Lower leg skin (tissue), 4 donors: ENCODE results near the gene ADARB2. TPM values are rescaled to one million over a fixed set of nuclear protein-coding genes. Genes with fewer than 3 reads are reported as not detected.
A peak's percentile ranks its signal among the peaks of the same experiment; 100 is the strongest.

ENCODE experiments used
- DNase-seq, 2 donors: peaks; one replicate each; pipeline ENCODE4 v3.0.0-alpha.2; 2019; ENCODE audit warnings: low spot score in 2 of 2
- H3K4me3 ChIP-seq: fragments of 200-600 bp; sonication (generic); 2 replicates; pipeline ENCODE4 v1.5.1; 2017; ENCODE audit warnings: mild to moderate bottlenecking, low read depth; ENCODE audit not compliant: poor library complexity, severe bottlenecking
- POLR2A ChIP-seq, 2 donors: fragments of 450-650 bp; IDR thresholded peaks; one replicate each; pipeline ENCODE4 v1.6.1; 2016 to 2017; ENCODE audit warnings: antibody characterized with exemption in 2 of 2, mild to moderate bottlenecking in 1 of 2, moderate library complexity in 1 of 2
- WGBS, 2 donors: methylation state at CpG; one replicate each; pipeline ENCODE4 v1.1.5; 2018; 5-methylcytosine and 5-hydroxymethylcytosine counted together
- intact Hi-C: fragments of 100-400 bp; cut with DNase I; formaldehyde crosslinking; loops from one replicate; pipeline ENCODE4 v1.15.0; 2023; ENCODE audit warnings: low total_unique reads
- total RNA-seq, 4 donors: library from RNA; depleted of rRNA; stranded (reverse); fragments of >200 nt; gene quantifications; one replicate each; pipeline ENCODE4 v1.1.0, GENCODE V29; 2016
- TF ChIP-seq, protein P1 (sequence below), 3 donors: fragments of 450-650 bp; IDR thresholded peaks; one replicate each; pipeline ENCODE4 v1.5.1; 2016; ENCODE audit warnings: antibody characterized with exemption in 3 of 3, mild to moderate bottlenecking in 3 of 3, moderate library complexity in 2 of 3

Gene ADARB2
- total RNA-seq, 4 donors from 2014 or later = 0.72 to 3.6 (median 1.8) TPM

DNA sequence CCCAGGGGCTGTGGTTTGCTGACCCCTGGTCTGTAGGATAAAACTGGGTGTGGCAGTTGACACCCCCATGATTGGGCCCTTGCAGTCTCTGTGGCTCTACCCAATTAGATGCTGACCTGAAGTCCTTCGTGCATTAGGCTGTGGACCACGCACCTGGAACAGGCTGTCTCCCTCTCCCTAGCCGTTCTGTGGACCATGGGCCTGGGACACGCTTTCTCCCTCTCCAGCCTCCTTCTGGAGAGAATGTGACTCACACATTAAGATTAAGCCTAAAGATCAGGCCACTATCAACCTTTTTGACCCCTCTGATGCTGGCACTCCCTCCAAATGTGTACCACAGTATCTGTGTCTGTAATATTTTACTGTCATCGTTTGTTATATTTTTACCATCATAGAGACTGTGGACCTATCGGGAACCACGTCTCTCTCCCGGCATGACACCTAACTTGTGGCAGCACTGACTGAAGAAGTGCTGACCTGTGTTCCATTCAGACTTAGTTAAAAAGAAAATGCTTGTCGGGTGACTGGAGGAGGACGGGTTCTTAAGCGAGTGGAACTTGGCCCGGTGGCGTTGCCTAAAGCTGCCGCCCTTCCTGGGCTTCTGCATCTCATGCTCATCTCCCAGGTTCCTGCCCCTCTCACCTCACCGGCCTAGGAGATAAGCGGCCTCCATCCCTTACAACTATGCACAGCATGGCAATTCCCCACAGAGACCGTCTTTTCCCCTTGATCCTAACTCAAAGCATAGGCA, 588.3 kb downstream of the ADARB2 start:
- WGBS, 2 donors = 90 to 92% methylated on average over 17 of the region's 17 CpGs

DNA sequence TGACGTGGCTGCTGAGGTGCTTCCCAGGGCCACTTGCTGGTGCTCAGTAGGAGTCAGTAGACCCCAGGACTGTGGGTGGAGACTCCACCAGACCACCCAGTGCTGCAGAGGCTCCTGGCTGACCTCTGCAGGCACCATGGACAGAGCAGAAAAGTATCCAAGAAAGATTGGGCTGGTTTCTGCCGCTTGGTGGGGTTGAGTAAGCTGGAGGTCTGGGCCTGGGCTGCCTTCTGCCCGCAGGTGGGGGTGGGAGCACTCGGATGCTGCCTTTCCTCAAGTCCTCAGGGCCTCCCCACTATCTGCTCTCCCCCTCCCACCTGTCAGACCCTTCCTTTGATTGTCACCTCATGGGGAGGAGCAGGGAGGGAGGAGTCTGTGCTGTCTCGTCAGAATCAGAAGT, 589.5 kb downstream of the ADARB2 start:
- H3K4me3 ChIP-seq = no peak overlapping the region
- peak in 1 of 2 donors; percentile 31 for DNase-seq
- TF ChIP-seq POLR2A (IDR thresholded peaks at IDR 0.05) = no peak
- TF ChIP-seq, protein P1, sequence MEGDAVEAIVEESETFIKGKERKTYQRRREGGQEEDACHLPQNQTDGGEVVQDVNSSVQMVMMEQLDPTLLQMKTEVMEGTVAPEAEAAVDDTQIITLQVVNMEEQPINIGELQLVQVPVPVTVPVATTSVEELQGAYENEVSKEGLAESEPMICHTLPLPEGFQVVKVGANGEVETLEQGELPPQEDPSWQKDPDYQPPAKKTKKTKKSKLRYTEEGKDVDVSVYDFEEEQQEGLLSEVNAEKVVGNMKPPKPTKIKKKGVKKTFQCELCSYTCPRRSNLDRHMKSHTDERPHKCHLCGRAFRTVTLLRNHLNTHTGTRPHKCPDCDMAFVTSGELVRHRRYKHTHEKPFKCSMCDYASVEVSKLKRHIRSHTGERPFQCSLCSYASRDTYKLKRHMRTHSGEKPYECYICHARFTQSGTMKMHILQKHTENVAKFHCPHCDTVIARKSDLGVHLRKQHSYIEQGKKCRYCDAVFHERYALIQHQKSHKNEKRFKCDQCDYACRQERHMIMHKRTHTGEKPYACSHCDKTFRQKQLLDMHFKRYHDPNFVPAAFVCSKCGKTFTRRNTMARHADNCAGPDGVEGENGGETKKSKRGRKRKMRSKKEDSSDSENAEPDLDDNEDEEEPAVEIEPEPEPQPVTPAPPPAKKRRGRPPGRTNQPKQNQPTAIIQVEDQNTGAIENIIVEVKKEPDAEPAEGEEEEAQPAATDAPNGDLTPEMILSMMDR (IDR thresholded peaks at IDR 0.05) = no peak
- intact Hi-C loops = no loop called here
- WGBS, 2 donors = 51 to 78% methylated on average over 3 to 4 of the region's 5 CpGs

More for the DNA sequence above, 588.3 kb downstream of the ADARB2 start:
- no peak overlapping the region for H3K4me3 ChIP-seq
- peak in 1 of 2 donors; percentile 61 for DNase-seq
- TF ChIP-seq, protein P1 (IDR thresholded peaks at IDR 0.05) = no peak
- TF ChIP-seq POLR2A (IDR thresholded peaks at IDR 0.05) = no peak
- intact Hi-C loops = no loop called here

DNA sequence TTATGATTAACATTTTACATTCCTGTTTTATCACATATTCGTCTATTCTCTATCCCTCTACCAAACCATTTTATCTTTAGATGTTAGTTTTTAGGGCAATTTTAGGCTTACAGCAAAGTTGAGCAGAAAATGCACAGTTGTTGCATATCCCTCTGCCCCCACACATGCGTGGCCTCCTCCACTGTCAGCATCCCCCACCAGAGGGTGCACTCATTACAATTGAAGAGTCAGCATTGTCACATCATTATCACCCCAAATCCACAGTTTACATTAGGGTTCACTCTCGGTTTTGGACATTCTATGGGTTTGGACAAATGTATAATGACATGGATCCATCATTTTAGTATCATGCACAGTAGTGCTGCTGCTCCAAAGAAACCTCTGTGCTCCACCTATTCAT, 594.7 kb downstream of the ADARB2 start:
- peak in 1 of 2 donors; percentile 7 for DNase-seq
- 64 to 66% methylated on average over 3 of the region's 3 CpGs for WGBS, 2 donors
- H3K4me3 ChIP-seq = no peak overlapping the region
- no peak for TF ChIP-seq POLR2A (IDR thresholded peaks at IDR 0.05)
- TF ChIP-seq, protein P1 (IDR thresholded peaks at IDR 0.05) = no peak
- intact Hi-C loops = no loop called here

DNA sequence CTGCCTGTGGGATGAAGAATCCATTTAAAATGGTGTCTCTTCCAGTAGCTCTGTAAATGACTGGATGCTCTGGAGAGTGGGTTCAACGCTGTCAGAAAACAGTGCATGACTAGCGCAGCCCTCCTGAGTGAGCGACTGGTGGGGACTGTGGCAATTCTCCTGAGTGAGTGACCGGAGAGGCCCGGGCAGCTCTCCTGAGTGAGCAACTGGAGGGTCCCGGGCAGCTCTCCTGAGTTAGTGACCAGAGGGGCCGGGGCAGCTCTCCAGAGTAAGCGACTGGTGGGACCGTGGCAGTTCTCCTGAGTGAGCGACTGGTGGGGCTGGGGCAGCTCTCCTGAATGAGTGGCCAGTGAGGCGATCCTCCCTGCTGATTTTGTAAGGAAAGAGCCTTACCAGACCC, 595.6 kb downstream of the ADARB2 start:
- no peak overlapping the region for H3K4me3 ChIP-seq
- WGBS, 2 donors = 92% methylated on average over 11 of the region's 11 CpGs
- intact Hi-C loops = no loop called here
- TF ChIP-seq, protein P1 (IDR thresholded peaks at IDR 0.05) = no peak
- TF ChIP-seq POLR2A (IDR thresholded peaks at IDR 0.05) = no peak
- peak in 1 of 2 donors; percentile 78 for DNase-seq

DNA sequence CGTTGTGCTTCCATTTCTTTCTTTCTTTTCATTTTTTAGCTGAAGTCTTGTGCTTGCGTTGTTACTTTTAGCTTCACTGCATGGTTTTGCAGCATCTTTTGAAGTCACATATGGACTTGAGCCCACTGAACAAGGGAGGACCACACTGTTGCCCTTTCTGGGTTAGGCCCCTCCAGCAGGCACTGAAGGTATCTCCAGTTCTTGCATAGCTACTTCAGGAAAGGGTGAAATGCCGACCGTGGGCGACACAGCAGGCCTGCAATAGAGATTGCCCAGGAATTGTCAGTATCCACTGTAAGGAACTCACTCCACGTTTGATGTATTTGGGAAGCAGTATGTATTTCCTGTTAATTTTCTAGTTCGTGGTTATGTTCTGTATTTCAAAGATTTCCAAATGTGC, 596.1 kb downstream of the ADARB2 start:
- peak in 1 of 2 donors; percentile 63 for DNase-seq
- H3K4me3 ChIP-seq = no peak overlapping the region
- intact Hi-C loops = no loop called here
- no peak for TF ChIP-seq POLR2A (IDR thresholded peaks at IDR 0.05)
- TF ChIP-seq, protein P1 (IDR thresholded peaks at IDR 0.05) = no peak
- 69 to 72% methylated on average over 7 of the region's 7 CpGs for WGBS, 2 donors
